Right renal pelvis (tissue), 4 donors: ENCODE results near the gene CELF1. TPM values are rescaled to one million over a fixed set of nuclear protein-coding genes. Genes with fewer than 3 reads are reported as not detected.

Experiments used
- DNase-seq, 4 donors: peaks; one replicate each; pipeline ENCODE4 v3.0.0-alpha.2; 2013; ENCODE audit warnings: low read depth in 4 of 4, low spot score in 3 of 4, missing footprints in 1 of 4
- polyA plus RNA-seq, 4 donors: library from polyadenylated mRNA; unstranded; fragments of 120-200 nt; gene quantifications; one replicate each; pipeline ENCODE4 v1.2.1, GENCODE V29; 2013; ENCODE audit not compliant: insufficient read length in 4 of 4

The CELF1 gene
- polyA plus RNA-seq, 4 donors, result 88.1 to 109 (median 104) TPM

DNA sequence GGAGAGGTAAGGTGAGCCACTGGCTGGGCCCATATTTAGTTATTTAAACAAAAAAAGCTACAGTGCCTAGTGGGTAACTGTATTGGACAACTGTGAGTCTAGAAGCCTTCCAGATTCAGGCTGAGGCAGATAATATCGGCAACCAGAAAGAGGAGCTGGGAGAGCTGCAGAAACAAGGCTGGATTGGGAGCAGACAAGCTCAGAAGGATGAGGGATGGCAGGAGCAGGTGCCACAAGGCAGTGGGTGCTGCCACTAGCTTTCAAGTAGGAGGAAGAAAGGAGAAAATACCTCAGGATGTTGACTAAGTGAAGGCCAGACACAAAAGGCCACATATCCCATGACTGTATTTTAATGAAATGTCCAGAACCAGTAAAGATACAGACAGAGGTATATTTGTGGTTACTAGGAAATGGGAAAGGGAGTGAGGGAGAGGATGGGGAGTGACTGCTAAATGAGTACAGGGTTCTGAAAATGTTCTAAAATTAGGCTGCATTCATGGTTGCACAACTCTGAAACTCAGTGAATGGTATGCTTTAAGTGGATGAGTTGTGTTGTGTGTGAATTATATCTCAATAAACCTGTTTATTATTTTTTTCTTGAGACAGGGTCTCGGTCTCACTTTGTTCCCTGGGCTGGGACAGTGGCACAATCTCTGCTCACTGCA, 92.2 kb downstream of the CELF1 start:
- DNase-seq, result no peak

DNA sequence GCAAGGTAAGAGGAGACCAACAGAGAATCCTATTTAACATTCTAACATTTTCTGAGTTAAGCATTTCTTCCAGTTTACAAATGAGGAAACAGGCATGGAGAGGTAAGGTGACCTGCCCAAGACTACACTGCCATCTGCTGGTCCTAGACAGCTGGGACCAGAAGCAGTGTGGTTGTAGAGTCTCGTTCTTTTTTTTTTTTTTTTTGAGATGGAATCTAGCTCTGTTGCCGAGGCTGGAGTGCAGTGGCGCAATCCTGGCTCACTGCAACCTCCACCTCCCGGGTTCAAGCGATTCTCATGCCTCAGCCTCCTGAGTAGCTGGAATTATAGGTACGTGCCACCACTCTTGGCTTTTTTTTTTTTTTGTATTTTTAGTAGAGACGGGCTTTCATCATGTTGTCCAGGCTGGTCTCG, 98.7 kb downstream of the CELF1 start:
- peak; percentile 49 to 77 (median 57) for DNase-seq

DNA sequence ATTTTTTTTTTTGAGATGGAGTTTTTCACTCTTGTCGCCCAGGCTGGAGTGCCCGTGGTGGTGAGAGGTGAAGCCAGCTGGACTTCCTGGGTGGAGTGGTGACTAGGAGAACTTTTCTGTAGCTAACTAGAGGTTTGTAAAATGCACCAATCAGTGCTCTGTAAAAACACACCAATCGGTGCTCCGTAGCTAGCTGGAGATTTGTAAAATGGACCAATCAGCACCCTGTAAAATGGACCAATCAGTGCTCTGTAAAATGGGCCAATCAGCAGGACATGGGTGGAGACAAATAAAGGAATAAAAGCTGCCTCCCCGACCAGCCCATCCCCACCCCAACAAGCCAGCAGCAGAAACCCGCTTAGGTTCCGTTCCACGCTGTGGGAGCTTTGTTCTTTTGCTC, 99.6 kb downstream of the CELF1 start:
- no peak for DNase-seq

DNA sequence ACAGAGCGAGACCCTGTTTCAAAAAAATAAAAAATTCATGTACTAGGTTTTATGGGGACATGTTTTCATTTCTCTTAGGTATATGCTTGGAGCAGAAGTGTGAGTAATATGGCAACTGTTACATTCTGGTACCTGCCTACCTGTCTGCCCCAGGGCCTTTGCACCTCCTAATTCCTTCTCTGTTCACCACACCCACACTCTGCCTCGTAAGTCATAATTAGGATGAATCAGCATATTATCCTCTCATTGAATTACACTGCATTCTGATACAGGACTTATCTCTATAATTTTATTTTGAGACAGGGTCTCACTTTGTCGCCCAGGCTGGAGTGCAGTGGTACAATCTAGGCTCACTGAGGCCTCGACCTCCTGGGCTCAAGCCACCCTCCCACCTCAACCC, 100.9 kb downstream of the CELF1 start:
- no peak for DNase-seq

DNA sequence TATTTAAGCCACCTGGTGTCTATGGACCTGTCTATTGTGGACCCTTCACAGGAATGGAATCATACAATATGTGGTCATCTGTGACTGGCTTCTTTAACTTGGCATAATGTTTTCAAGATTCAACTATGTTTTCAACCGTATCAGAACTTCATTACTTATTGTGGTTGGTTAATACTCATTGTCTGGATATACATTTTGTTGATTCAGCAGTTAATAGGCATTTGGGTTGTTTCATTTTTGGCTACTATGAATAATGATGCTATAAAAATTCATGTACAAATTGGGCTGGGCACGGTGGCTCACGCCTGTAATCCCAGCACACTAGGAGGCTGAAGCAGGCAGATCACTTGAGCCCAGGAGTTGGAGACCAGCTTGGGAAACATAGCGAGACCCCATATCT, 101.5 kb downstream of the CELF1 start:
- no peak for DNase-seq

DNA sequence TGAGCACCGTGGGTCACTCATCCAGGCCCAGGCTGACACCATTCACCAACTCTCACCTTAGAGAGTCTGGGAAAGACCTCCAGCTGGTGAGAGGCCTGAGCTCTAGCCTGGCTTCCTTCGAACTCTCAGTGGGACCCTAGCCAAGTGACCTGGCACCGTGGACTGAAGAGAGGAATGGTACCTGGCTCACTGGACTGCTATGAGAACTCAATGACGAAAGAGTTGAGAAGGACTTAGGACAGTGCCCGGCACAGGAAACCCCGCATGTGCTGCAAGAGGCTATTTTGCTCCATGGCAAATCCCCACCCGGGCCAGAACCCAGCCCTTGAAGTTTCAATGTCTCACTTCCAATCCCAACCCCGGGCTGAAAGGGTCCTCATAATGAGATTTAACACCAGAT, 103.4 kb downstream of the CELF1 start:
- no peak for DNase-seq

DNA sequence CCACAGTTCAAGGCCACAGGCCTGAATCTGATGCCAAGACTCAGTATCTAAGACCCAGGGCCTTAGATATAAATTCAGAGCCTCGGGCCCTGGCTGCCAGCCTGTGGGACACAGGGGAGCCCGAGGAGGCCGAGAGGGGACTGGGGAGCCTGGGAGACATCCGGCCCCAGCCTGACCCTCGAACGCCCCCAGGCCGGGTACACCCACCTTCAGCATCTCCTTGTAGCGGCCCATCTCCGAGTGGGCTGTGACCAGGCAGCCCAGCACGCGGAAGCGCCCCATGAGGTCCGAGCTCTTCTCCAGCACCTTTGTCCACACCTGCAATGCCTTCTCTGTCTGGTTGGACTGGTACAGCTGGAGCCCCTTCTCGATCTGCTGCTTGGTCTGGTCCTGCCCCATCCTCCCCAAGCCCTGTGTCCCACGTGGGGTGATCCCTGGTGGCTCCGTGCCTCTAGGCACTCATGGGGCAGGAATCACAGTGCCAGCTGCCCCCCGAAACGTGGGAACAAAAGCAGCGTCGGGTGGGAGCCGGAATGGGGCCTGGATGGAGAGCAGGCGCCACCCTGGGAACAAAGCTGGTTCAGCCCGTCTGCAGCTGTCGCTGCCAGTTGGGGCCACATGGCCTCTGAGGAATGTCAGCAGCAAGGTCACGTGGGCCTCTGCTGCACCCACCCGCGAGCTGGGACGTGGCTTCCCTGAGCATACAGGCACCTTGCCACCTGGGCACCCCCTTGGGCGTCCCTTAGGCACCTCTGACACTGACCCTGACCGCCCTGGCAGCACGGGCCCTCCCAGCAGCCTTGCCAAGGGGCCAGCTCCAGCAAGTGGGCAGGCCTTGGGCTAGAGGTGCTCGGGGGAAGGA, 104.1 kb downstream of the CELF1 start, which contains the start of gene RAPSN:
Gene RAPSN (minus strand): TSS at position 571 of the 862 bp plus-strand sequence. CDS start 172 bp downstream, at position 399.
- DNase-seq, result no peak

DNA sequence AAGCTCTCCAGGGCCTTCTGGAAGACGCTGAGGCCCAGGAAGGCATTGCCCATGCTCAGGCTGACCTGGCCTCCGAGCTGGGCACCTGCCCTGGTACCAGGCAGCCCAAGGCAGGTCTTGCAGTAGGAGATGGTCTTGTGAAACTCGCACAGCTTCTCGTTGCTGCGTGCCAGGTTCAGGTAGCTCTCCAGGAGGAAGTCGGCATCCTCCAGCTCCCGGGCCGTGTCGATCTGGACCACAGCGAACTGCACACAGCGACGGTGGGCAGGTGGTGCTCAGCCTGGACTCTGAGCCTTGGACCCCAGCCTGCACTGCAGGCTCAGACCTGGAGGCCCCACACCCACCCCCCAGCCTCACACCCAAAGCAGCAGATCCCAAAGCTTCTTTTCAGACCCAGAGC, 105.0 kb downstream of the CELF1 start:
- no peak for DNase-seq

DNA sequence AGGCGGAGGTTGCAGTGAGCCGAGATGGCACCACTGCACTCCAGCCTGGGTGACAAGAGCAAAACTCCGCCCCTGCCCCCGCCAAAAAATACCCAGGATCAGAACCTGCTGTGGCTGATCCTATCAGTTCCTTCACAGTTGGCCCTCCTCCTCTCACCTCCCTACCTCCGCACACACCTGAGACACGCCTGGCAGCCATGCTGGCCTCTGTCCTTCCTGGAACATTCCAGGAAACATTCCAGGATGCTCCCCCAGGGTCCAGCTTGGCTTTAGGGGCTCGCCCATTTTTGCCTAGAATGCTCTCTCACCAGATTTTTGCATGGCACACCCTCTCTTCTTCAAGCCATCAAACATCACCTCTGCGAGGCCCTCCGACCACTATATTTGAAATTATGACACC, 106.1 kb downstream of the CELF1 start:
- DNase-seq, result no peak

DNA sequence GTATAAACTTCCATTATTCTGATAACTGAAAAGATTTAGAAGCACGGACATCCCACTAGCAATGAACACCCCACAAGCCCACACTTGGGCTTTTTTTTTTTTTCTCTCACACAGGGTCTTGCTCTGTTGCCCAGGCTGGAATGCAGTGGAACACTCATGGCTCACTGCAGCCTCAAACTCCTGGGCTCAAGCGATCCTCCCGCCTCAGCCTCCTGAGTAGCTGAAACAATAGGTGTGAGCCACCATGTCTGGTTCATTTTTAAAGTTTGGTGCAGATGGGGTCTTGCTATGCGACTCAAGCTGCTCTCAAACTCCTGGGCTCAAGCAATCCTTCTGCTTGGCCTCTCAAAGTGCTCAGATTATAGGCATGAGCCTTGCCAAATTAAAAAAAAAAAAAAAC, 107.1 kb downstream of the CELF1 start:
- no peak for DNase-seq

DNA sequence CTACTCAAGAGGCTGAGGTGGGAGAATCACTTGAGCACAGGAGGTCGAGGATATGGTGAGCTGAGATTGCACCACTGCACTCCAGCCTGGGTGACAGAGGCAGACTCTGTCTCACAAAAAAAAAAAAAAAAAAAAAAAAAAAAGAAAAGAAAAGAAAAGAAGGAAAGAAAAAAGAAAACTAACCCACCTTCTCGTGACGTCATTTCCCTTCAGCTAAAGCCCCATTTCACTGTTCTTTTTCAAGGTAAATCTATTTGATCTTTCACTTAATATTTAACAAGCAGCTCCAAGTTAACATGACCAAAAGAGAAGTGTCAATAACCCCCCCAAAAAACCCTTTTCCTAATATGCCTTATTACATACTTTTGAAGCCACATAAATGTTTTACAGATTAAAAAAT, 109.1 kb downstream of the CELF1 start:
- no peak for DNase-seq

DNA sequence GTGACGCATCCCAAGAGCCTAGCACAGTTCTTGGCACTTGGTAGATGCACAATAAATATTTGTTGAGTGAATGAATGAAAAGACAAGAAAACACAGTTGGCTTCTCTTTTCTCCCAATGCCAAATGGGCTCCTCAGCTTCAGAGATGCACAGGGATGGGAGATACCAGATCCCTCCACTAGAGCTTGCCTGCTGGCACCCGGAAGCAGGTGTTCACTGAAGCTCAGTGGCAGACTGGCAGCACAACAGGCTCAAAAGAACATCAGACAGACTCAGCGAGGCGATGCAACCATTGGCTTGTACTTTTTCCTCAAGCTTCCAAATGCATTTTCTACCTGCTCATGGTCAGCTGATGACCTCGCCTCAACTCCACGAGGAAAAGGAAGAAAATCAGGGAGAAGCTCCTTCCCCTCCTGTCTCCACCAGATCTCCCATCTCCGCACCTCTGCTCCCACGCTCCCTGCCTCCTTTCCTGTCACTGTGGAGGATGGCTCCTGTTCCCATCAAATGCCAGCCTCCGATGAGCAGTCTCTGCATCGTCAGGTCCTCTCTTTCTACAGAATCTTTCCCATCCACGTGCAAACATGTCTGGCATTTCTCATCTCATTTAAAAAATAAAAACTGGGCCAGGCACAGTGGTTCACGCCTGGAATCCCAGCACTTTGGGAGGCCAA, 109.8 kb downstream of the CELF1 start:
- DNase-seq, result no peak

DNA sequence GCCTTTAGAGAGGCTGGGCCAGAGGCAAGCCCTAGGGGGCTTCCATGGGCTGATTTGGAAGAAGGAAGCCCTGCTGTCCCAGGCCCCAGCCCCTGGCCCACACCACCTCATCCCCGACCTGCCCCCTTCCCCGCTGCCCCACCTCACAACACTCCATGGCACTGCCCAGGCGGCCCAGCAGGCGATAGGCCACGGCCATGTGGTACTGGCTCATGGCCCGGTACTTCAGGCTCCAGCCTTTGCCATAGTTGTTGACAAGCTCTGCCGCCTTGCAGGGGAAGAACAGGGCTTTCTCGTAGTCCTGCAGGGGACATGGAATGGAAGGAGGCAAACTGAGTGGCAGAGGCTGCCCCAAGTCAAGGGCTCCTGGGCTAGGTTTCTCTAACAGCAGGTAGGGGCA, 110.4 kb downstream of the CELF1 start:
- DNase-seq, result no peak

DNA sequence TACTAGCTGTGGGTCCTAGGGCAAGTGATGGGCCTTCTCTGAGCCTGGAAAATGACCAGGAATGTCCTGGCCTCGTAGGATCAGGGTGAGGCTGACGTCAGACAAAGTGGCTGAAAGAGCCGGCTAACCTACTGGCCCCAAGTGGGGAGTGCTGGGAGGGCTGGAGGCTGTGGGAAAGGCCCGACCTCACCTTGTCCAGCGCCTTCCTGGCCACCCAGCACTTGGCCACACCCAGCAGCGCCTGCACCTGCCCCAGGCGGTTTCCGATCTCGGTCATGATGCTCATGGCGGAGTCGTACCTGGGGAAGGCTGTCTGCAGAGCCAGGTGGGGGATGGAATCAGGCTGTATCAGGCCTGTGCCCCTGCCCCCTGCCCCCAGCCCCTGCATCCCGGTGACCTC, 111.5 kb downstream of the CELF1 start:
- no peak for DNase-seq

DNA sequence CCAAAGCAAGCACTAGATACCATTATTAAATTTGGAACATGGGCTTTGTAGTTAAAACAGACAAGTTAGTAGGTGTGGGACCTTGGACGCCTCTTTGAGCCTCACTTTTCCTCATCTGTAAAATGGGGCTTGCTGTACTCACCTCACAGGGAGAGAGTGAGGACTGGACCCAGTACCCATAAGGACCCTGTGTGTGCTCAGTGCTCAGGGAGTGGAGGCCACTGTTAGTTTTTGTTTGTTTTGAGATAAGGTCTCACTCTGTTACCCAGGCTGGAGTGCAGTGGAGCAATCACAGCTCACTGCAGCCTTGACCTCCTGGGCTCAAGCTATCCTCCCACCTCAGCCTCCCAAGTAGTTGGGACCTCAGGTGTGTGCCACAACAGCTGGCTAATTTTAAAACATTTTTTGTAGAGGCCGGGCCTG, 112.9 kb downstream of the CELF1 start:
- DNase-seq, result no peak

DNA sequence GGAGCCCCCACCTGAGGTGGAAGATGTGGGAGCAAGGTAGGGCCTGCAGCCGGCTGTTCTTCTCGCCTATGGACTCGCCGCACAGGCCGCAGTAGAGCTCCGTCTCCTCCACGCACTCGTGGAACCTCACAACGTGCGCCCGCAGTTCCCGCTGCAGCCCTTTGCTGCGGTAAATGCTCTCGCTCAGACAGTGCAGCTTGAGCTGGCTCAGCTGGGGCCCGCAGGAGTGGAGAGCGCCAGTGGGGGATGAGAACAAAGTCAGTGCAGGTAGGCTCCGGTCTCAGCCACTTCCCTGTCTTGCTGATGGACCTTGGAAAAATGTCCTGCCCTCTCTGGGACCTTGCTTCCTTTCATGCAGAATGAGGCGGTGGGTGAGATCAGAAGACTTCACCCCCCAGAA, 114.2 kb downstream of the CELF1 start:
- no peak for DNase-seq

DNA sequence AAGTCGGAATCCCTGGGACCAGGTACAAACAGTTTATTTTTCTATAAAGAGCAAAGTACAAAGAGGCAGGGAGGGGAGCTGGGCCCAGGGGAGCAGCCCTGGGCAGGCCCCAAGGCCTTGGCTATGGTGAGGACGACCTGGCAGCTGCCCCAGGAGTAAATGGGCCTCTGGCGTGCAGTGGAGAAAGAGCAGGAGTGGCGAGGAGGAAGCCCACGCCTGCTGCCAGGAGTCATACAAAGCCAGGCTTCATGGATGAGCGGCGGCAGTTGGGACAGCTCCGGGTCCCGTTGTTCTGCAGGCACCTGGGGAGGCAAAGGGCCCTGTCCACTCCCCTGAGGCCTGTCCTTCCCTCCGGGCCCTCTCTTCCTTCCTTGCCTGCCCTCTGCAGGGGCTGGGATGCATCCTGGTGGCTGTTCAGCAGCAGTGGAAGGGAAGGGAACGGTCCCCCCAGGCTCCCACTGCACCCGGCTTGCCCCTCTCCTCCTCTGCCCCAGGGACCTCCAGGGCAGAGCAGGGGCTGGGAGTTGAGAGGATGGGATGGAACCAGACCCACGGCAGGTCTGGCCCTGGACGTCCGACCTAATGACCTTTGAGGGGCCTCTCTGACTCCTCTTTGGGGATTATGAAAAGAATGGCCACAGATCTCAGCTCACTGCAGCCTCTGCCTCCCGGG, 115.0 kb downstream of the CELF1 start:
- DNase-seq, result no peak

DNA sequence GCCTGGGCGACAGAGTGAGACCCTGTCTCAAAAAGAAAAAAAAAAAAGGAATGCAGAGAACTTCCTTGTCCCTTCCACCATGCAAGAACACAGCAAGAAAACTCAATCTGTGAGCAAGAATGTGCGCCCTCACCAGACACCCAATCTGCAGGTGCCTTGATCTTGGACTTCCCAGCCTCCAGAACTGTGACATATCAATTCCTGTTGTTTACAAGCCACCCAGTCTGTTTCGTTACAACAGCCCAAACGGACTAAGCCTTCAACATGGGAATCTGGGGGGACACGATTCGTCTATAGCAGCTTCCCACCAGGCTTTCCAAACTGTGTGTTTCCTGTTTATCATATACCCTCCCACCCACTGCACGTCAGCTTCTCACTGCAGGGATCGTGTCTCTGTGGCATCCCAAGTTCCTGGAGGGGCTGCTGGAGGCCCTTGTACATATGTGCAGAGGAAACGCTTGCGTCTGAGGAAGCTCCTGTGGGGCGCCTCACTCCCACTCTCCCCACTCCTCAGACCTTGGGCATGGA, 115.7 kb downstream of the CELF1 start:
- DNase-seq, result no peak

DNA sequence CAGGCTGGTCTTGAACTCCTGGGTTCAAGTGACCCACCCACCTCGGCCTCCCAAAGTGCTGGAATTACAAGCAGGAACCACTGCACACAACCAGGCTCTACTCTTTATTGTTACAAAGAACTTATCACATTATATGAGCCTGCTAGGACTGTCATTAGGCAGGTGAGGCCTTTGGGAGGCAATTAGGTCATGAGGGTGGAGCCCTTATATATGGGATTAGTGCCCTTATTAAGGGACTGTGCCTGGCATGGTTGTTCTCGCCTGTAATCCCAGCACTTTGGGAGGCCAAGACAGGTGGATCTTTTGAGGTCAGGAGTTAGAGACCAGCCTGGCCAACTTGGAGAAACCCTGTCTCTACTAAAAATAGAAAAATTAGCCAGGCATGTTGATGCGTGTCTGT, 116.2 kb downstream of the CELF1 start:
- no peak for DNase-seq

DNA sequence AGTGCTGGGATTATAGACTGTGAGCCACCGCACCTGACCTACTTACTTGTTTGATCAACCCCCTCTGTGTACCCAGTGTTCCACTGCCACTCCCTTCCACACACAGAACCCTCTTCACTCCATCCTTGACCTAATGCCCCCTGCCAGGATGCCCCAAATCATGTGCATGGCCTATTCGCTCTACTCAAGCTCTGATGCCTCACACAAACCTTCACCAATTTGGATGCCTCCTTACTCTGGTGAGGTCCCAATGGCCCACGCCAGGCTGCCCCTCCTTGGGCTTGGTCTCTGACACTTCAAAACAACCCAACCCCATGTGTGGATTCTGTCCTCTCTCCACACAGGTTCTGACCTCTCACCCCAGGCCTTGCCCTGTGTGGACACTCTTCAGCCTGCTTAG, 117.2 kb downstream of the CELF1 start:
- no peak for DNase-seq
